GM19324 (cell line): ENCODE data around the gene DONSON.
A peak's percentile ranks its signal among the peaks of the same experiment; 100 is the strongest.

Experiments used
- ATAC-seq: cut with Tn5 transposase; IDR thresholded peaks from one replicate; pipeline ENCODE4 v1.9.1; 2021; ENCODE audit warnings: mild to moderate bottlenecking, moderate library complexity; ENCODE audit not compliant: unreplicated experiment, low FRiP score

The DONSON gene

GRCh38 chr21:33541756-33542639, 46.5 kb downstream of the DONSON start, which contains the start of gene GART:
TSS of gene GART (minus strand) at chr21:33542117. CDS start at chr21:33539315, 2,802 bp downstream.
- ATAC-seq = peak; percentile 60

- ATAC-seq = no peak
Measured at GRCh38 chr21:33541105-33541711, 47.3 kb downstream of the DONSON start.

GRCh38 chr21:33540711-33541104, 47.8 kb downstream of the DONSON start:
- ATAC-seq = no peak

- no peak for ATAC-seq
Measured at GRCh38 chr21:33539616-33540015, 48.9 kb downstream of the DONSON start.

GRCh38 chr21:33537212-33537611, 51.3 kb downstream of the DONSON start:
- ATAC-seq = no peak

- ATAC-seq = no peak
Measured at GRCh38 chr21:33531007-33531406, 57.5 kb downstream of the DONSON start.
